OCI-M1 (cell line): Measurements from ENCODE around the gene AGO4.

Source experiments
- DNase-seq: peaks from one replicate; lab custom pipeline; 2025; lab: John Stamatoyannopoulos, UW

The AGO4 gene

GRCh38 chr1:35894656-35895055 is 86.8 kb downstream of the AGO4 start:
- DNase-seq = no peak

GRCh38 chr1:35899941-35900340 is 92.1 kb downstream of the AGO4 start:
- peak; percentile 23 for DNase-seq

DNA sequence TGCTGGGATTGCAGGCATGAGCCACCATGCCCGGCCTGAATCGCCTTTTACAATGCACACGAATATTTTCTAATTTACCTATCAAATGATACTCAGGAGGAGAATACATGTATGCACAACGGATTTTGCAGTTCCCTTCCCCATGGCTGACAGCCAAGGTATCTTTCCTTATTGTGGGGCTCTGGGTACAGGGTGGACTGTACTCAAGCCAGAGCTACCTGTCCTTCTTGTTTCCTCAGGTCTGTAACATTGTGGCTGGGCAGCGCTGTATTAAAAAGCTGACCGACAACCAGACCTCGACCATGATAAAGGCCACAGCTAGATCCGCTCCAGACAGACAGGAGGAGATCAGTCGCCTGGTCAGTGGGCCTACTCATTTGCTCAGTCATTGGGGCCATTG is 93.4 kb downstream of the AGO4 start:
- DNase-seq = no peak

GRCh38 chr1:35902671-35903070 is 94.9 kb downstream of the AGO4 start:
- DNase-seq = no peak
